ENCODE results near the gene GPC6.

GRCh38 chr13:93270769-93271742 is 44.4 kb downstream of the GPC6 start:
- TF ChIP-seq CTCF (IDR thresholded peaks at IDR 0.05) (no peak), POLR2A (IDR thresholded peaks at IDR 0.05) (no peak), POLR2AphosphoS5 (IDR thresholded peaks at IDR 0.05) (no peak)
